K562 (cell line): ENCODE measurements around the gene VIM. TPM values are rescaled to one million over a fixed set of nuclear protein-coding genes. Genes with fewer than 3 reads are reported as not detected.

Experiments used
- ATAC-seq: fragments of 200-7000 bp; cut with Tn5 transposase; 3 replicates; pipeline ENCODE4 v1.9.1; 2020; ENCODE audit warnings: moderate library complexity
- BruUV-seq: library from RNA; stranded (reverse); fragments of 400-500 nt; replicated peaks from 2 replicates; lab custom pipeline; 2021; lab: Mats Ljungman, UMichigan
- CTCF ChIA-PET: fragments of 300-600 bp; formaldehyde crosslinking; extraction: SDS; loops from one replicate; lab custom pipeline; 2021; ENCODE audit warnings: low intra/inter-chr PET ratio; lab: Yijun Ruan, JAX
- POLR2A ChIA-PET: fragments of 300-600, 350-650 bp; sonication (Branson Sonifier 250); formaldehyde crosslinking; extraction: SDS; loops from one replicate; lab custom pipeline; 2021; ENCODE audit warnings: antibody characterized with exemption, inconsistent platforms; lab: Yijun Ruan, JAX
- DNase-seq, 4 experiments: peaks; one replicate each; pipeline versions ENCODE4 v3.0.0 to v3.0.0-alpha.2; 2011 to 2018; ENCODE audit warnings: low spot score in 3 of 4, mixed read lengths in 3 of 4; ENCODE audit errors: extremely low read depth in 1 of 4
- FAIRE-seq: peaks from 2 replicates; lab custom pipeline; 2011; peaks lifted over from hg19 to GRCh38; lab: Jason Lieb, UNC
- H2AFZ ChIP-seq: 2 replicates; pipeline ENCODE4 v1.6.0; 2011; ENCODE audit warnings: low read depth, low read length, control low read depth, inconsistent platforms
- H3K27ac ChIP-seq: fragments of 200-600 bp; 3 replicates; pipeline ENCODE4 v1.8.0; 2011; ENCODE audit warnings: low read depth, mild to moderate bottlenecking, control low read depth, inconsistent platforms, low read length, moderate library complexity, mixed read lengths; ENCODE audit errors: extremely low read depth
- H3K27me3 ChIP-seq, 2 experiments: fragments of 300-600 bp in 1 of 2; 2 replicates in 1 of 2; 3 replicates in 1 of 2; pipeline versions ENCODE4 v1.6.0 to v1.8.0; 2011; ENCODE audit warnings: inconsistent platforms in 2 of 2, low read length in 2 of 2, mild to moderate bottlenecking in 1 of 2, mixed read lengths in 1 of 2, moderate library complexity in 1 of 2; ENCODE audit not compliant: control insufficient read depth in 2 of 2, insufficient read depth in 2 of 2
- H3K36me3 ChIP-seq: fragments of 300-600 bp; 3 replicates; pipeline ENCODE4 v1.8.0; 2011; ENCODE audit warnings: mild to moderate bottlenecking, low read length, inconsistent platforms; ENCODE audit not compliant: control insufficient read depth, insufficient read depth
- H3K4me1 ChIP-seq, 2 experiments: fragments of 200-600 bp in 1 of 2; replicated peaks in 1 of 2; 2 replicates in 1 of 2; 3 replicates in 1 of 2; pipeline versions ENCODE4 v1.5.1 to v1.8.0; 2011; ENCODE audit warnings: inconsistent platforms in 2 of 2, low read length in 2 of 2, mild to moderate bottlenecking in 1 of 2, mixed read lengths in 1 of 2, moderate library complexity in 1 of 2; ENCODE audit not compliant: control insufficient read depth in 2 of 2, insufficient read depth in 2 of 2
- H3K4me2 ChIP-seq: 2 replicates; pipeline ENCODE4 v1.6.1; 2011; ENCODE audit warnings: low read length, control low read depth, inconsistent platforms, mixed read lengths; ENCODE audit not compliant: insufficient read depth
- H3K4me3 ChIP-seq: fragments of 200-600 bp; sonication (generic), shearing (Covaris generic); 2 replicates; pipeline ENCODE4 v1.5.1; 2016; ENCODE audit warnings: control low read depth, inconsistent platforms
- H3K79me2 ChIP-seq: fragments of 200-600 bp; 3 replicates; pipeline ENCODE4 v1.8.0; 2011; ENCODE audit warnings: low read length, inconsistent platforms; ENCODE audit not compliant: control insufficient read depth, insufficient read depth
- H3K9ac ChIP-seq, 2 experiments: 2 replicates each; pipeline versions ENCODE4 v1.6.0 to v1.6.1; 2011; ENCODE audit warnings: low read depth in 2 of 2, low read length in 2 of 2, control low read depth in 1 of 2, inconsistent platforms in 1 of 2, mild to moderate bottlenecking in 1 of 2, mixed read lengths in 1 of 2; ENCODE audit not compliant: insufficient read depth in 1 of 2
- H3K9me1 ChIP-seq: one replicate; pipeline ENCODE4 v1.6.0; 2011; ENCODE audit warnings: inconsistent platforms, mild to moderate bottlenecking, low read length, moderate library complexity; ENCODE audit not compliant: control insufficient read depth, insufficient read depth
- H3K9me3 ChIP-seq: replicated peaks from 2 replicates; pipeline ENCODE4 v1.5.1; 2011; ENCODE audit warnings: low read depth, low read length, inconsistent platforms; ENCODE audit not compliant: control insufficient read depth, insufficient read depth
- H4K20me1 ChIP-seq: replicated peaks from 2 replicates; pipeline ENCODE4 v1.6.1; 2011; ENCODE audit warnings: low read length, inconsistent platforms, mixed read lengths; ENCODE audit not compliant: control insufficient read depth, insufficient read depth
- BRCA1 ChIP-seq, 2 experiments: fragments of 450-650 bp in 1 of 2; sonication (generic) in 1 of 2; formaldehyde crosslinking in 1 of 2; IDR thresholded peaks; 2 replicates each; pipeline versions ENCODE4 v1.5.0 to v1.6.1; 2017 to 2020; ENCODE audit warnings: mild to moderate bottlenecking in 1 of 2, missing genetic modification reagents in 1 of 2
- C11orf30 ChIP-seq: fragments of 450-650 bp; IDR thresholded peaks from 2 replicates; pipeline ENCODE4 v1.6.1; 2016; ENCODE audit warnings: low read depth, mild to moderate bottlenecking
- CBX5 ChIP-seq: IDR thresholded peaks from 2 replicates; pipeline ENCODE4 v1.6.1; 2014; ENCODE audit warnings: low read depth, borderline replicate concordance
- E2F3 ChIP-seq: fragments of 250-450 bp; sonication (Bioruptor Pico); IDR thresholded peaks from 2 replicates; pipeline ENCODE4 v1.4.0; 2020; ENCODE audit warnings: mild to moderate bottlenecking
- KDM2B ChIP-seq: fragments of 250-450 bp; sonication (Bioruptor Pico); IDR thresholded peaks from 2 replicates; pipeline ENCODE4 v1.8.0; 2021; ENCODE audit warnings: mild to moderate bottlenecking, moderate library complexity
- NBN ChIP-seq: fragments of 450-650 bp; IDR thresholded peaks from 2 replicates; pipeline ENCODE4 v1.6.1; 2016; ENCODE audit warnings: low read depth, mild to moderate bottlenecking
- PTBP1 ChIP-seq: fragments of 200-400 bp; formaldehyde crosslinking; IDR thresholded peaks from 2 replicates; pipeline ENCODE4 v1.6.1; 2017; ENCODE audit warnings: low read depth, low read length
- PTRF ChIP-seq: fragments of 450-650 bp; IDR thresholded peaks from 2 replicates; pipeline ENCODE4 v1.6.1; 2016; ENCODE audit warnings: mild to moderate bottlenecking, missing genetic modification characterization, missing compliant biosample characterization
- RB1 ChIP-seq: fragments of 450-650 bp; IDR thresholded peaks from 2 replicates; pipeline ENCODE4 v1.6.1; 2017; ENCODE audit warnings: low read depth, mild to moderate bottlenecking
- TAF7 ChIP-seq: fragments of 450-650 bp; IDR thresholded peaks from 2 replicates; pipeline ENCODE4 v1.6.1; 2016; ENCODE audit warnings: missing genetic modification characterization, missing compliant biosample characterization
- TRIM24 ChIP-seq, 2 experiments: fragments of 450-650 bp; IDR thresholded peaks; 2 replicates each; pipeline ENCODE4 v1.6.1; 2016
- TRIM28 ChIP-seq: fragments of 450-650 bp; IDR thresholded peaks from 2 replicates; pipeline ENCODE4 v1.6.1; 2017
- ZEB2 ChIP-seq: fragments of 450-650 bp; IDR thresholded peaks from 2 replicates; pipeline ENCODE4 v1.6.1; 2016
- ZFP36 ChIP-seq: fragments of 150-350 bp; IDR thresholded peaks from 2 replicates; pipeline ENCODE4 v1.6.1; 2018; ENCODE audit warnings: low read length, low read depth; ENCODE audit not compliant: partially characterized antibody
- ZNF263 ChIP-seq: sonication (generic); formaldehyde crosslinking; IDR thresholded peaks from 2 replicates; pipeline ENCODE4 v1.8.0; 2022; ENCODE audit warnings: mild to moderate bottlenecking, missing genetic modification reagents, borderline replicate concordance
- ZNF280A ChIP-seq: fragments of 450-650 bp; IDR thresholded peaks from 2 replicates; pipeline ENCODE4 v1.6.1; 2018; ENCODE audit warnings: mild to moderate bottlenecking, low read depth; ENCODE audit not compliant: partially characterized antibody
- ZNF445 ChIP-seq: fragments of 250-450 bp; sonication (Bioruptor Pico); IDR thresholded peaks from 2 replicates; pipeline ENCODE4 v1.4.0; 2020; ENCODE audit warnings: low read depth, mild to moderate bottlenecking, moderate library complexity
- ZNF75A ChIP-seq: fragments of 450-650 bp; formaldehyde crosslinking; IDR thresholded peaks from 2 replicates; pipeline ENCODE4 v1.4.0; 2020; ENCODE audit warnings: mild to moderate bottlenecking
- ZNF780A ChIP-seq: fragments of 250-450 bp; sonication (Bioruptor Pico); IDR thresholded peaks from 2 replicates; pipeline ENCODE4 v1.5.0; 2021; ENCODE audit warnings: mild to moderate bottlenecking
- WGBS: fragments of 100-300 bp; shearing (Covaris generic); methylation state at CpG from one replicate; pipeline ENCODE4 v1.1.6; 2016; ENCODE audit warnings: low coverage, mixed read lengths; ENCODE audit not compliant: insufficient coverage; ENCODE audit errors: missing lambda C conversion rate; 5-methylcytosine and 5-hydroxymethylcytosine counted together
- in situ Hi-C: fragments of 300-500 bp; cut with MboI; formaldehyde crosslinking; loops from 4 replicates; pipeline ENCODE4 v1.15.0; 2018; ENCODE audit warnings: inconsistent platforms, mixed read lengths
- intact Hi-C: fragments of 100-400 bp; cut with micrococcal nuclease; formaldehyde crosslinking; loops from 2 replicates; pipeline ENCODE4 v1.14.2; 2022
- polyA plus RNA-seq, 8 experiments: library from polyadenylated mRNA; depleted of rRNA in 4 of 8; stranded (reverse) in 5 of 8; unstranded in 3 of 8; fragments of >200 nt; fragmentation: Nextera tagmentation in 2 of 8; fragmentation: Illumina TruSeq in 1 of 8; extraction: Ambion mirVana in 2 of 8; extraction: Trizol in 1 of 8; gene quantifications; 2 replicates each; pipeline versions ENCODE4 v1.2.1 to v1.2.3, GENCODE V29; 2011 to 2014; ENCODE audit warnings: inconsistent platforms in 1 of 8, missing spikeins in 1 of 8
- total RNA-seq, 7 experiments: library from RNA; depleted of rRNA in 6 of 7; stranded (reverse); fragments of >200 nt in 6 of 7; fragmentation: Illumina TruSeq in 2 of 7; extraction: Trizol in 2 of 7; gene quantifications; 2 replicates each; pipeline versions ENCODE4 v1.2.1 to v1.2.3, GENCODE V29; 2011 to 2021; ENCODE audit warnings: low replicate concordance in 1 of 7
- TF ChIP-seq, protein P1 (sequence below): IDR thresholded peaks from 2 replicates; pipeline ENCODE4 v1.6.1; 2014; ENCODE audit warnings: antibody characterized with exemption
- TF ChIP-seq, protein P2 (sequence below): fragments of 250-450 bp; sonication (Bioruptor Pico); IDR thresholded peaks from 2 replicates; pipeline ENCODE4 v1.5.1; 2021; ENCODE audit warnings: mild to moderate bottlenecking

The VIM gene
- total and polyA plus RNA-seq, 9 of the 15 experiments (the other 6 are each of a cell fraction or from before 2014, with no cell fraction given), result 86.0 to 621 (median 383) TPM

- TF ChIP-seq ZNF75A (CRISPR knock-in tag) (no peak), C11orf30 (no peak), ZFP36 (no peak), ZNF263 (CRISPR knock-in tag) (no peak), KDM2B (CRISPR knock-in tag) (no peak), PTRF (tag) (no peak)
- TF ChIP-seq, protein P1, sequence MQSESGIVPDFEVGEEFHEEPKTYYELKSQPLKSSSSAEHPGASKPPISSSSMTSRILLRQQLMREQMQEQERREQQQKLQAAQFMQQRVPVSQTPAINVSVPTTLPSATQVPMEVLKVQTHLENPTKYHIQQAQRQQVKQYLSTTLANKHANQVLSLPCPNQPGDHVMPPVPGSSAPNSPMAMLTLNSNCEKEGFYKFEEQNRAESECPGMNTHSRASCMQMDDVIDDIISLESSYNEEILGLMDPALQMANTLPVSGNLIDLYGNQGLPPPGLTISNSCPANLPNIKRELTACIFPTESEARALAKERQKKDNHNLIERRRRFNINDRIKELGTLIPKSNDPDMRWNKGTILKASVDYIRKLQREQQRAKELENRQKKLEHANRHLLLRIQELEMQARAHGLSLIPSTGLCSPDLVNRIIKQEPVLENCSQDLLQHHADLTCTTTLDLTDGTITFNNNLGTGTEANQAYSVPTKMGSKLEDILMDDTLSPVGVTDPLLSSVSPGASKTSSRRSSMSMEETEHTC, result no peak
Observed at GRCh38 chr10:17262502-17262901, 34.5 kb downstream of the VIM start (continued).

- 28% methylated on average over 8 of the region's 8 CpGs for WGBS
- ATAC-seq (no peak), FAIRE-seq (no peak), DNase-seq (no peak)
- ChIA-PET CTCF (interaction anchor here (0.9 kb wide), 1 partner anchor 434 kb away, joined by 4 read pairs; no protein-coding TSS in a partner anchor), POLR2A (no interaction called here)
- Histone ChIP-seq H3K27me3 (peaks cover 0 to 3% of the 10 kb centered on the region in 2 experiments; a peak in 1 of 5 replicates), H2AFZ (no peak overlapping the region), H3K9ac (no peak overlapping the region), H3K9me3 (peaks cover 17% of the 10 kb centered on the region), H3K27ac (no peak overlapping the region), H3K4me3 (no peak overlapping the region), H3K4me2 (no peak overlapping the region), H3K36me3 (no peaks in the 10 kb centered on the region), H3K4me1 (no peaks in the 10 kb centered on the region), H3K9me1 (no peaks in the 10 kb centered on the region), H4K20me1 (no peaks in the 10 kb centered on the region), H3K79me2 (no peaks in the 10 kb centered on the region)
- in situ Hi-C loops (no loop called here), intact Hi-C loops (no loop called here)
- no TSS peak for BruUV-seq
- TF ChIP-seq ZNF445 (peak; percentile 95), RB1 (no peak), TRIM24 (IDR thresholded peaks at IDR 0.05) (0 out of 4 replicates have a peak, but pooled peaks of 1 of the 2 experiments have one; percentile 36), PTBP1 (no peak), ZNF780A (CRISPR knock-in tag) (no peak), ZNF280A (peak; percentile 86), CBX5 (peak; percentile 92), E2F3 (no peak), BRCA1 (IDR thresholded peaks at IDR 0.05) (no peak), BRCA1 (CRISPR knock-in tag; IDR thresholded peaks at IDR 0.05) (no peak), TRIM28 (peak; percentile 76), NBN (no peak), TAF7 (tag) (no peak), ZEB2 (peak; percentile 59; the same call in 1 of the 2 replicates)
- TF ChIP-seq, protein P2, sequence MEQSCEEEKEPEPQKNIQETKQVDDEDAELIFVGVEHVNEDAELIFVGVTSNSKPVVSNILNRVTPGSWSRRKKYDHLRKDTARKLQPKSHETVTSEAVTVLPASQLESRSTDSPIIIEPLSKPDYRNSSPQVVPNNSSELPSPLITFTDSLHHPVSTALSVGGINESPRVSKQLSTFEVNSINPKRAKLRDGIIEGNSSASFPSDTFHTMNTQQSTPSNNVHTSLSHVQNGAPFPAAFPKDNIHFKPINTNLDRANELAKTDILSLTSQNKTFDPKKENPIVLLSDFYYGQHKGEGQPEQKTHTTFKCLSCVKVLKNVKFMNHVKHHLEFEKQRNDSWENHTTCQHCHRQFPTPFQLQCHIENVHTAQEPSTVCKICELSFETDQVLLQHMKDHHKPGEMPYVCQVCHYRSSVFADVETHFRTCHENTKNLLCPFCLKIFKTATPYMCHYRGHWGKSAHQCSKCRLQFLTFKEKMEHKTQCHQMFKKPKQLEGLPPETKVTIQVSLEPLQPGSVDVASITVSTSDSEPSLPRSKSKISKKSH (CRISPR knock-in tag), result peak; percentile 54; the same call in 1 of the 2 replicates
Observed at GRCh38 chr10:17263580-17263979, 35.5 kb downstream of the VIM start.
